GM19099 (cell line): Measurements from ENCODE around the gene THADA.

Source experiments
- POLR2A ChIP-seq: IDR thresholded peaks from 3 replicates; pipeline ENCODE4 v1.6.1; 2011; ENCODE audit warnings: low read depth; ENCODE audit not compliant: insufficient read length; ENCODE audit errors: extremely low read depth

The THADA gene

GRCh38 chr2:43192744-43193651 is 402.8 kb downstream of the THADA start:
- TF ChIP-seq POLR2A = no peak

- no peak for TF ChIP-seq POLR2A
Measured at GRCh38 chr2:43191947-43192516, 403.8 kb downstream of the THADA start.

GRCh38 chr2:43190311-43191052 is 405.4 kb downstream of the THADA start:
- no peak for TF ChIP-seq POLR2A

GRCh38 chr2:43188561-43189386 is 407.1 kb downstream of the THADA start:
- no peak for TF ChIP-seq POLR2A

- TF ChIP-seq POLR2A = no peak
Measured at GRCh38 chr2:43186679-43187374, 409.0 kb downstream of the THADA start.

- no peak for TF ChIP-seq POLR2A
Measured at GRCh38 chr2:43186321-43186678, 409.5 kb downstream of the THADA start.

GRCh38 chr2:43185146-43185545 is 410.7 kb downstream of the THADA start:
- TF ChIP-seq POLR2A = no peak

GRCh38 chr2:43184339-43184895 is 411.4 kb downstream of the THADA start:
- no peak for TF ChIP-seq POLR2A

- no peak for TF ChIP-seq POLR2A
Measured at GRCh38 chr2:43183743-43184142, 412.1 kb downstream of the THADA start.

- TF ChIP-seq POLR2A = no peak
Measured at GRCh38 chr2:43180897-43181296, 414.9 kb downstream of the THADA start.
